Natural killer cell treated with Interleukin-12 subunit alpha and Interleukin-12 subunit beta and Interleukin-15 and Interleukin-18, amount 100 ng/mL, for 72 hours (primary cell): ENCODE results near the gene LTV1. TPM values are rescaled to one million over a fixed set of nuclear protein-coding genes. Genes with fewer than 3 reads are reported as not detected.
"Not testable (repeated sequence)": the region's sequence is repeated elsewhere in the genome, so short reads cannot be mapped to it uniquely, and the experiment has no call there.

Source experiments
- ATAC-seq, 2 donors: fragments of 150-1000 bp; cut with Tn5 transposase in 1 of 2; sonication (Bioruptor Pico), chemical (Tn5 transposase) in 1 of 2; 2 replicates each; pipeline ENCODE4 v1.10.0; 2021
- DNase-seq: peaks from one replicate; pipeline ENCODE4 v3.0.0; 2022; ENCODE audit warnings: low spot score
- H3K27ac Mint-ChIP-seq, 2 donors: 1 replicate in 1 of 2; 2 replicates in 1 of 2; pipeline ENCODE4 v1.8.0; 2022; ENCODE audit warnings: mixed read lengths in 2 of 2, mild to moderate bottlenecking in 1 of 2, moderate library complexity in 1 of 2
- H3K27me3 Mint-ChIP-seq, 2 donors: 1 replicate in 1 of 2; 2 replicates in 1 of 2; pipeline ENCODE4 v1.8.0; 2022; ENCODE audit warnings: mixed read lengths in 2 of 2
- H3K36me3 Mint-ChIP-seq: one replicate; pipeline ENCODE4 v1.8.0; 2022; ENCODE audit warnings: mixed read lengths
- H3K4me1 Mint-ChIP-seq, 2 donors: 1 replicate in 1 of 2; 2 replicates in 1 of 2; pipeline ENCODE4 v1.8.0; 2022; ENCODE audit warnings: low read depth in 2 of 2, mixed read lengths in 2 of 2, mild to moderate bottlenecking in 1 of 2
- H3K4me3 Mint-ChIP-seq: one replicate; pipeline ENCODE4 v1.8.0; 2022; ENCODE audit warnings: mixed read lengths
- H3K9me3 Mint-ChIP-seq: 2 replicates; pipeline ENCODE4 v1.8.0; 2022; ENCODE audit warnings: mixed read lengths
- total RNA-seq, 2 donors: library from RNA; stranded (reverse); gene quantifications; one replicate each; pipeline ENCODE4 v1.2.3, GENCODE V29; 2022

Gene LTV1
- 10 to 100 TPM; 33.3 to 43.1 TPM for total RNA-seq

- peak; percentile 94 for DNase-seq
- peak within 1 kb of the TSS; percentile 94 to 97 for H3K27ac Mint-ChIP-seq
- H3K4me1 Mint-ChIP-seq, result peaks cover 18 to 22% of the 10 kb centered on the region in 2 donors
- peak within 1 kb of the TSS; percentile 95 for H3K4me3 Mint-ChIP-seq
- H3K36me3 Mint-ChIP-seq, result peaks cover 21% of the 10 kb centered on the region
- ATAC-seq, result peak; percentile 99 to 100
- peaks cover 0 to 3% of the 10 kb centered on the region in 2 donors for H3K27me3 Mint-ChIP-seq
- no peaks in the 10 kb centered on the region for H3K9me3 Mint-ChIP-seq
These were observed at the start of gene LTV1 for GRCh38 chr6:143842902-143843676. LTV1 (plus strand) TSS chr6:143843338; CDS start chr6:143843478, 140 bp downstream.

- Mint-ChIP-seq H3K36me3 (peaks cover 30% of the 10 kb centered on the region), H3K9me3 (peaks cover 13% of the 10 kb centered on the region)
- not testable (repeated sequence) for H3K4me3 Mint-ChIP-seq, DNase-seq, H3K4me1 Mint-ChIP-seq, ATAC-seq, H3K27ac Mint-ChIP-seq, H3K27me3 Mint-ChIP-seq
These were observed 46.6 kb upstream of the LTV1 start for GRCh38 chr6:143796551-143796950.

- not testable (repeated sequence) for H3K27me3 Mint-ChIP-seq, ATAC-seq, DNase-seq, H3K27ac Mint-ChIP-seq, H3K4me1 Mint-ChIP-seq, H3K4me3 Mint-ChIP-seq
- Mint-ChIP-seq H3K9me3 (peaks cover 13% of the 10 kb centered on the region), H3K36me3 (peaks cover 22% of the 10 kb centered on the region)
These were observed 44.7 kb upstream of the LTV1 start for GRCh38 chr6:143798487-143798886.

- ATAC-seq (no peak), DNase-seq (no peak)
- Mint-ChIP-seq H3K9me3 (peaks cover 9% of the 10 kb centered on the region), H3K4me3 (no peak overlapping the region), H3K27ac (no peak overlapping the region), H3K27me3 (no peaks in the 10 kb centered on the region), H3K4me1 (peaks cover 10 to 20% of the 10 kb centered on the region in 2 donors), H3K36me3 (peaks cover 14% of the 10 kb centered on the region)
These were observed 40.1 kb upstream of the LTV1 start for GRCh38 chr6:143802833-143803565.

- no peak overlapping the region for H3K27ac Mint-ChIP-seq
- no peak for DNase-seq
- no peak for ATAC-seq
- peaks cover 10 to 20% of the 10 kb centered on the region in 2 donors for H3K4me1 Mint-ChIP-seq
- H3K4me3 Mint-ChIP-seq, result no peak overlapping the region
- peaks cover 8% of the 10 kb centered on the region for H3K36me3 Mint-ChIP-seq
- H3K9me3 Mint-ChIP-seq, result peaks cover 7% of the 10 kb centered on the region
- H3K27me3 Mint-ChIP-seq, result no peaks in the 10 kb centered on the region
These were observed 39.2 kb upstream of the LTV1 start for GRCh38 chr6:143803769-143804568.

- peaks cover 10 to 20% of the 10 kb centered on the region in 2 donors for H3K4me1 Mint-ChIP-seq
- H3K36me3 Mint-ChIP-seq, result no peaks in the 10 kb centered on the region
- no peak for ATAC-seq
- no peak for DNase-seq
- no peaks in the 10 kb centered on the region for H3K9me3 Mint-ChIP-seq
- H3K27me3 Mint-ChIP-seq, result no peaks in the 10 kb centered on the region
- no peak overlapping the region for H3K27ac Mint-ChIP-seq
- H3K4me3 Mint-ChIP-seq, result no peak overlapping the region
These were observed 38.3 kb upstream of the LTV1 start for GRCh38 chr6:143804835-143805239.

GRCh38 chr6:143806282-143807102, 36.6 kb upstream of the LTV1 start:
- peak; percentile 53 to 73 for ATAC-seq
- Mint-ChIP-seq H3K36me3 (no peaks in the 10 kb centered on the region), H3K4me3 (no peak overlapping the region), H3K27ac (peak overlapping the region in 1 of 2 donors; percentile 67), H3K27me3 (no peaks in the 10 kb centered on the region), H3K4me1 (peaks cover 10 to 20% of the 10 kb centered on the region in 2 donors), H3K9me3 (no peaks in the 10 kb centered on the region)
- DNase-seq, result no peak

- H3K27ac Mint-ChIP-seq, result peak overlapping the region; percentile 6 to 59
- H3K9me3 Mint-ChIP-seq, result no peaks in the 10 kb centered on the region
- H3K27me3 Mint-ChIP-seq, result no peaks in the 10 kb centered on the region
- ATAC-seq (no peak), DNase-seq (no peak)
- no peaks in the 10 kb centered on the region for H3K36me3 Mint-ChIP-seq
- peak overlapping the region; percentile 16 for H3K4me3 Mint-ChIP-seq
- H3K4me1 Mint-ChIP-seq, result peaks cover 10 to 20% of the 10 kb centered on the region in 2 donors
These were observed 35.9 kb upstream of the LTV1 start for GRCh38 chr6:143807103-143807772.

- ATAC-seq (no peak), DNase-seq (no peak)
- H3K36me3 Mint-ChIP-seq, result no peaks in the 10 kb centered on the region
- peaks cover 6 to 15% of the 10 kb centered on the region in 2 donors for H3K4me1 Mint-ChIP-seq
- H3K27me3 Mint-ChIP-seq, result no peaks in the 10 kb centered on the region
- no peak overlapping the region for H3K27ac Mint-ChIP-seq
- no peaks in the 10 kb centered on the region for H3K9me3 Mint-ChIP-seq
- H3K4me3 Mint-ChIP-seq, result no peak overlapping the region
These were observed 32.4 kb upstream of the LTV1 start for GRCh38 chr6:143810745-143811144.

- Mint-ChIP-seq H3K27me3 (no peaks in the 10 kb centered on the region), H3K4me3 (no peak overlapping the region), H3K27ac (no peak overlapping the region), H3K9me3 (no peaks in the 10 kb centered on the region), H3K4me1 (peaks cover 6 to 13% of the 10 kb centered on the region in 2 donors), H3K36me3 (no peaks in the 10 kb centered on the region)
- DNase-seq (no peak), ATAC-seq (no peak)
These were observed 31.5 kb upstream of the LTV1 start for GRCh38 chr6:143811501-143812157.

GRCh38 chr6:143817621-143818020, 25.5 kb upstream of the LTV1 start:
- Mint-ChIP-seq H3K9me3 (no peaks in the 10 kb centered on the region), H3K4me3 (no peak overlapping the region), H3K27ac (no peak overlapping the region), H3K27me3 (no peaks in the 10 kb centered on the region), H3K4me1 (no peaks in the 10 kb centered on the region), H3K36me3 (no peaks in the 10 kb centered on the region)
- DNase-seq, result no peak
- no peak for ATAC-seq

- ATAC-seq (no peak), DNase-seq (no peak)
- Mint-ChIP-seq H3K36me3 (peaks cover 5% of the 10 kb centered on the region), H3K4me3 (no peak overlapping the region), H3K9me3 (no peaks in the 10 kb centered on the region), H3K4me1 (no peaks in the 10 kb centered on the region), H3K27me3 (no peaks in the 10 kb centered on the region), H3K27ac (no peak overlapping the region)
These were observed 21.8 kb upstream of the LTV1 start for GRCh38 chr6:143821359-143821758.
